ENCODE data around the gene IPPK. TPM values are rescaled to one million over a fixed set of nuclear protein-coding genes. Genes with fewer than 3 reads are reported as not detected.
"Not testable (repeated sequence)": the region's sequence is repeated elsewhere in the genome, so short reads cannot be mapped to it uniquely, and the experiment has no call there.

IPPK gene
- total RNA-seq, 2 experiments from 2014 or later: 9.9 to 12.2 TPM

GRCh38 chr9:92635760-92636159, 34.2 kb downstream of the IPPK start:
- Mint-ChIP-seq H3K27me3 (no peaks in the 10 kb centered on the region), H3K9me3 (ENCODE audit: low read depth) (no peaks in the 10 kb centered on the region), H3K4me1 (peaks cover 6% of the 10 kb centered on the region), H3K36me3 (ENCODE audit: low read depth) (peaks cover 37% of the 10 kb centered on the region), H3K4me3 (no peak overlapping the region), H3K27ac (no peak overlapping the region)
- ChIA-PET POLR2A (no interaction called here), CTCF (interaction anchor here (0.6 to 1.4 kb wide), 2 partner anchors 8 to 160 kb away, joined by 3 read pairs; no protein-coding TSS in a partner anchor)
- ATAC-seq: no peak
- intact Hi-C loops (cut with DNase I, micrococcal nuclease): loop anchor here in 1 of 2 experiments (10.0 kb wide), 2 partner anchors 311 to 341 kb away; partner anchors contain the start of genes CENPP, IARS1 and NOL8
- no peak for DNase-seq

- DNase-seq (peak; percentile 83), ATAC-seq (peak; percentile 69)
- Mint-ChIP-seq H3K27ac (no peak overlapping the region), H3K4me3 (no peak overlapping the region), H3K9me3 (ENCODE audit: low read depth) (no peaks in the 10 kb centered on the region), H3K4me1 (peaks cover 6% of the 10 kb centered on the region), H3K36me3 (ENCODE audit: low read depth) (peaks cover 38% of the 10 kb centered on the region), H3K27me3 (no peaks in the 10 kb centered on the region)
- CTCF ChIA-PET: interaction anchor here (0.6 to 2.5 kb wide), 5 partner anchors 9 to 495 kb away, joined by 3 to 11 read pairs (median 3); no protein-coding TSS in a partner anchor
- POLR2A ChIA-PET: no interaction called here
- intact Hi-C loops (cut with DNase I, micrococcal nuclease): loop anchor here (1.0 to 10.0 kb wide), 6 partner anchors 308 to 501 kb away; partner anchors contain the start of genes CENPP (in 2 of the 2), NOL8 (in 2 of the 2) and IARS1 (in 1 of the 2)
Measured at GRCh38 chr9:92634712-92635605, 35.0 kb downstream of the IPPK start.

GRCh38 chr9:92633614-92634278, 36.2 kb downstream of the IPPK start:
- intact Hi-C loops (cut with DNase I, micrococcal nuclease): loop anchor here (1.0 to 10.0 kb wide), 6 partner anchors 306 to 499 kb away; partner anchors contain the start of genes CENPP (in 2 of the 2), NOL8 (in 2 of the 2) and IARS1 (in 1 of the 2)
- H3K27ac Mint-ChIP-seq: no peak overlapping the region
- H3K9me3 Mint-ChIP-seq (ENCODE audit: low read depth): no peaks in the 10 kb centered on the region
- DNase-seq (no peak), ATAC-seq (no peak)
- peaks cover 44% of the 10 kb centered on the region for H3K36me3 Mint-ChIP-seq (ENCODE audit: low read depth)
- CTCF ChIA-PET: interaction anchor here (1.1 to 2.5 kb wide), 5 partner anchors 300 to 495 kb away, joined by 3 to 11 read pairs (median 5); no protein-coding TSS in a partner anchor
- peaks cover 6% of the 10 kb centered on the region for H3K4me1 Mint-ChIP-seq
- POLR2A ChIA-PET: no interaction called here
- no peak overlapping the region for H3K4me3 Mint-ChIP-seq
- H3K27me3 Mint-ChIP-seq: no peaks in the 10 kb centered on the region

- DNase-seq: no peak
- Mint-ChIP-seq H3K36me3 (ENCODE audit: low read depth) (peaks cover 44% of the 10 kb centered on the region), H3K27ac (no peak overlapping the region), H3K4me3 (no peak overlapping the region), H3K27me3 (no peaks in the 10 kb centered on the region), H3K4me1 (peaks cover 6% of the 10 kb centered on the region), H3K9me3 (ENCODE audit: low read depth) (no peaks in the 10 kb centered on the region)
- ChIA-PET CTCF (interaction anchor here (0.7 to 2.5 kb wide), 4 partner anchors 16 to 494 kb away, joined by 3 to 11 read pairs (median 6); no protein-coding TSS in a partner anchor), POLR2A (no interaction called here)
- intact Hi-C loops (cut with DNase I, micrococcal nuclease): loop anchor here (5.0 to 10.0 kb wide), 4 partner anchors 305 to 495 kb away; partner anchors contain the start of genes CENPP (in 2 of the 2), NOL8 (in 2 of the 2) and IARS1 (in 1 of the 2)
- no peak for ATAC-seq
Measured at GRCh38 chr9:92632641-92633040, 37.3 kb downstream of the IPPK start.

- peak; percentile 66 for ATAC-seq
- Mint-ChIP-seq H3K36me3 (ENCODE audit: low read depth) (peaks cover 45% of the 10 kb centered on the region), H3K9me3 (ENCODE audit: low read depth) (no peaks in the 10 kb centered on the region), H3K27ac (no peak overlapping the region), H3K4me3 (no peak overlapping the region), H3K27me3 (no peaks in the 10 kb centered on the region), H3K4me1 (peaks cover 6% of the 10 kb centered on the region)
- intact Hi-C loops (cut with DNase I, micrococcal nuclease): loop anchor here (5.0 to 10.0 kb wide), 4 partner anchors 304 to 494 kb away; partner anchors contain the start of genes CENPP (in 2 of the 2), NOL8 (in 2 of the 2) and IARS1 (in 1 of the 2)
- POLR2A ChIA-PET: no interaction called here
- CTCF ChIA-PET: no interaction called here
- peak; percentile 23 for DNase-seq
Measured at GRCh38 chr9:92631452-92632343, 38.2 kb downstream of the IPPK start.

- CTCF ChIA-PET: no interaction called here
- no peak overlapping the region for H3K4me3 Mint-ChIP-seq
- intact Hi-C loops (cut with DNase I, micrococcal nuclease): no loop called here
- no peaks in the 10 kb centered on the region for H3K9me3 Mint-ChIP-seq (ENCODE audit: low read depth)
- peaks cover 6% of the 10 kb centered on the region for H3K4me1 Mint-ChIP-seq
- peaks cover 49% of the 10 kb centered on the region for H3K36me3 Mint-ChIP-seq (ENCODE audit: low read depth)
- POLR2A ChIA-PET: no interaction called here
- no peak for DNase-seq
- H3K27me3 Mint-ChIP-seq: no peaks in the 10 kb centered on the region
- H3K27ac Mint-ChIP-seq: no peak overlapping the region
- ATAC-seq: no peak
Measured at GRCh38 chr9:92627651-92628050, 42.3 kb downstream of the IPPK start.

GRCh38 chr9:92626484-92626883, 43.4 kb downstream of the IPPK start:
- ChIA-PET POLR2A (no interaction called here), CTCF (no interaction called here)
- H3K4me1 Mint-ChIP-seq: no peaks in the 10 kb centered on the region
- intact Hi-C loops (cut with DNase I, micrococcal nuclease): no loop called here
- peaks cover 43% of the 10 kb centered on the region for H3K36me3 Mint-ChIP-seq (ENCODE audit: low read depth)
- H3K27me3 Mint-ChIP-seq: no peaks in the 10 kb centered on the region
- ATAC-seq: no peak
- H3K27ac Mint-ChIP-seq: no peak overlapping the region
- H3K4me3 Mint-ChIP-seq: no peak overlapping the region
- no peaks in the 10 kb centered on the region for H3K9me3 Mint-ChIP-seq (ENCODE audit: low read depth)
- no peak for DNase-seq

GRCh38 chr9:92623936-92624335, 46.0 kb downstream of the IPPK start:
- DNase-seq; H3K27me3 Mint-ChIP-seq; ATAC-seq; H3K4me3 Mint-ChIP-seq; POLR2A ChIA-PET; H3K9me3 Mint-ChIP-seq (ENCODE audit: low read depth); H3K27ac Mint-ChIP-seq; intact Hi-C loops (cut with DNase I, micrococcal nuclease); H3K4me1 Mint-ChIP-seq: not testable (repeated sequence)
- CTCF ChIA-PET: interaction anchor here (0.6 kb wide), 1 partner anchor 451 kb away, joined by 3 read pairs; no protein-coding TSS in a partner anchor
- H3K36me3 Mint-ChIP-seq (ENCODE audit: low read depth): peaks cover 35% of the 10 kb centered on the region

GRCh38 chr9:92620845-92621244, 49.1 kb downstream of the IPPK start:
- Mint-ChIP-seq H3K36me3 (ENCODE audit: low read depth) (peaks cover 26% of the 10 kb centered on the region), H3K9me3 (ENCODE audit: low read depth) (no peaks in the 10 kb centered on the region), H3K27ac (no peak overlapping the region), H3K4me1 (no peaks in the 10 kb centered on the region), H3K27me3 (no peaks in the 10 kb centered on the region), H3K4me3 (no peak overlapping the region)
- ATAC-seq: no peak
- ChIA-PET POLR2A (no interaction called here), CTCF (interaction anchor here (0.7 kb wide), 1 partner anchor 194 kb away, joined by 3 read pairs; no protein-coding TSS in a partner anchor)
- intact Hi-C loops (cut with DNase I, micrococcal nuclease): no loop called here
- DNase-seq: no peak

- Mint-ChIP-seq H3K9me3 (ENCODE audit: low read depth) (no peaks in the 10 kb centered on the region), H3K36me3 (ENCODE audit: low read depth) (peaks cover 24% of the 10 kb centered on the region), H3K4me3 (no peak overlapping the region), H3K27me3 (no peaks in the 10 kb centered on the region), H3K27ac (no peak overlapping the region), H3K4me1 (no peaks in the 10 kb centered on the region)
- POLR2A ChIA-PET: no interaction called here
- no peak for DNase-seq
- intact Hi-C loops (cut with DNase I, micrococcal nuclease): no loop called here
- no peak for ATAC-seq
- CTCF ChIA-PET: no interaction called here
Measured at GRCh38 chr9:92619601-92620300, 50.2 kb downstream of the IPPK start.
